Vagina (tissue), 2 donors: ENCODE measurements around the gene FNDC10.

Source experiments
- POLR2A ChIP-seq, 2 donors: fragments of 450-650 bp; IDR thresholded peaks; one replicate each; pipeline ENCODE4 v1.6.1; 2017; ENCODE audit warnings: antibody characterized with exemption in 2 of 2, mild to moderate bottlenecking in 2 of 2, moderate library complexity in 2 of 2
- POLR2AphosphoS5 ChIP-seq, 2 donors: sonication (generic); formaldehyde crosslinking; IDR thresholded peaks; one replicate each; pipeline ENCODE4 v1.9.0; 2017; ENCODE audit warnings: antibody characterized with exemption in 2 of 2, mild to moderate bottlenecking in 2 of 2, low read depth in 1 of 2; ENCODE audit not compliant: insufficient read depth in 1 of 2
- TF ChIP-seq, protein P1 (sequence below), 3 experiments: fragments of 450-650 bp in 2 of 3; fragments of 200-600 bp in 1 of 3; sonication (generic) in 1 of 3; IDR thresholded peaks; one replicate each; pipeline ENCODE4 v1.5.1; 2017 to 2019; ENCODE audit warnings: antibody characterized with exemption in 3 of 3, mild to moderate bottlenecking in 2 of 3, moderate library complexity in 2 of 3

DNA sequence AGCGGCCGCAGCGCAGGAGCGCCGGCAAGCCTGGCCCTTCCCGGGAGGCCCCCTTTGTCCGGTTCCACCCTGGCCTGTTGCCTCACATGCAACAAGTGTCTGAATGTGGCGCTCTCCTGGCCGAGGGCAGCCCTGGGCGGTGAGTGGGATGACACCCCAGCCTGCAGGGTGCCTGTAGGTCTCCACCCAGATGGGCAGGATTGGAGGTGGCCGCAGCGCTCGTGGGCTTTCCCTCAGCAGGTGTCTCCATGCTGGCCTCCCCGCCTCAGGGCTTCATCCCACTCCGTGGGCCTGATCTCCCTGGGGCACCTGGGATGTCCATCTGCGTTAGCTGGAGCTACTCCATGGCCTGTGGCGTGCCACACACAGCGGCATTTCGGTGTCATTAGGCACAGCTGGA lies 16.9 kb upstream of the FNDC10 start:
- TF ChIP-seq, protein P1, sequence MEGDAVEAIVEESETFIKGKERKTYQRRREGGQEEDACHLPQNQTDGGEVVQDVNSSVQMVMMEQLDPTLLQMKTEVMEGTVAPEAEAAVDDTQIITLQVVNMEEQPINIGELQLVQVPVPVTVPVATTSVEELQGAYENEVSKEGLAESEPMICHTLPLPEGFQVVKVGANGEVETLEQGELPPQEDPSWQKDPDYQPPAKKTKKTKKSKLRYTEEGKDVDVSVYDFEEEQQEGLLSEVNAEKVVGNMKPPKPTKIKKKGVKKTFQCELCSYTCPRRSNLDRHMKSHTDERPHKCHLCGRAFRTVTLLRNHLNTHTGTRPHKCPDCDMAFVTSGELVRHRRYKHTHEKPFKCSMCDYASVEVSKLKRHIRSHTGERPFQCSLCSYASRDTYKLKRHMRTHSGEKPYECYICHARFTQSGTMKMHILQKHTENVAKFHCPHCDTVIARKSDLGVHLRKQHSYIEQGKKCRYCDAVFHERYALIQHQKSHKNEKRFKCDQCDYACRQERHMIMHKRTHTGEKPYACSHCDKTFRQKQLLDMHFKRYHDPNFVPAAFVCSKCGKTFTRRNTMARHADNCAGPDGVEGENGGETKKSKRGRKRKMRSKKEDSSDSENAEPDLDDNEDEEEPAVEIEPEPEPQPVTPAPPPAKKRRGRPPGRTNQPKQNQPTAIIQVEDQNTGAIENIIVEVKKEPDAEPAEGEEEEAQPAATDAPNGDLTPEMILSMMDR (IDR thresholded peaks at IDR 0.05): no peak
- TF ChIP-seq POLR2A (IDR thresholded peaks at IDR 0.05): no peak
- TF ChIP-seq POLR2AphosphoS5 (IDR thresholded peaks at IDR 0.05; ENCODE audit: insufficient read depth in 1 of 2, low read depth in 1 of 2): no peak
